ENCODE data around the gene KCNIP3. TPM values are rescaled to one million over a fixed set of nuclear protein-coding genes. Genes with fewer than 3 reads are reported as not detected.

The KCNIP3 gene
- 2.4 TPM for polyA plus RNA-seq (2013, experiment 1 of 2)
- polyA plus RNA-seq (2013, experiment 2 of 2), result 1.6 TPM

- no peaks in the 10 kb centered on the region for H3K9me3 ChIP-seq (ENCODE audit: control insufficient read depth, low read length)
- H3K4me1 ChIP-seq (ENCODE audit: control insufficient read depth, insufficient read depth, low read length, poor library complexity, severe bottlenecking), result peaks cover 9% of the 10 kb centered on the region
- H3K27ac ChIP-seq (ENCODE audit: low read depth, low read length, severe bottlenecking), result no peak within 1 kb of the TSS
- H3K36me3 ChIP-seq (ENCODE audit: control insufficient read depth, insufficient read depth, low read length), result no peaks in the 10 kb centered on the region
- 20 to 23% methylated on average over 8 to 10 of the region's 13 CpGs for WGBS, 2 experiments (ENCODE audit: insufficient coverage in 2 of 2)
- no peak within 1 kb of the TSS for H3K4me3 ChIP-seq (ENCODE audit: extremely low read depth, insufficient read depth, low read length, poor library complexity, severe bottlenecking)
These were observed at the start of gene KCNIP3 for GRCh38 chr2:95296880-95297487. KCNIP3 (plus strand) TSS chr2:95297347; CDS start chr2:95297439, 92 bp downstream.

- no peak overlapping the region for H3K4me3 ChIP-seq (ENCODE audit: extremely low read depth, insufficient read depth, low read length, poor library complexity, severe bottlenecking)
- no peaks in the 10 kb centered on the region for H3K9me3 ChIP-seq (ENCODE audit: control insufficient read depth, low read length)
- no peaks in the 10 kb centered on the region for H3K36me3 ChIP-seq (ENCODE audit: control insufficient read depth, insufficient read depth, low read length)
- no peak overlapping the region for H3K27ac ChIP-seq (ENCODE audit: low read depth, low read length, severe bottlenecking)
- no peaks in the 10 kb centered on the region for H3K4me1 ChIP-seq (ENCODE audit: control insufficient read depth, insufficient read depth, low read length, poor library complexity, severe bottlenecking)
- WGBS, 2 experiments (ENCODE audit: insufficient coverage in 2 of 2), result 87 to 93% methylated on average over 1 to 2 of the region's 2 CpGs
These were observed 38.9 kb upstream of the KCNIP3 start for GRCh38 chr2:95258271-95258670.

GRCh38 chr2:95260028-95261023 is 36.8 kb upstream of the KCNIP3 start:
- Histone ChIP-seq H3K9me3 (ENCODE audit: control insufficient read depth, low read length) (no peaks in the 10 kb centered on the region), H3K36me3 (ENCODE audit: control insufficient read depth, insufficient read depth, low read length) (no peaks in the 10 kb centered on the region), H3K4me3 (ENCODE audit: extremely low read depth, insufficient read depth, low read length, poor library complexity, severe bottlenecking) (no peak overlapping the region), H3K4me1 (ENCODE audit: control insufficient read depth, insufficient read depth, low read length, poor library complexity, severe bottlenecking) (no peaks in the 10 kb centered on the region), H3K27ac (ENCODE audit: low read depth, low read length, severe bottlenecking) (no peak overlapping the region)
- whole genome bisulfite sequencing, 2 experiments (ENCODE audit: insufficient coverage in 2 of 2), result 83 to 97% methylated on average over 5 to 8 of the region's 8 CpGs

GRCh38 chr2:95261602-95262001 is 35.5 kb upstream of the KCNIP3 start:
- Histone ChIP-seq H3K9me3 (ENCODE audit: control insufficient read depth, low read length) (no peaks in the 10 kb centered on the region), H3K4me3 (ENCODE audit: extremely low read depth, insufficient read depth, low read length, poor library complexity, severe bottlenecking) (no peak overlapping the region), H3K4me1 (ENCODE audit: control insufficient read depth, insufficient read depth, low read length, poor library complexity, severe bottlenecking) (no peaks in the 10 kb centered on the region), H3K27ac (ENCODE audit: low read depth, low read length, severe bottlenecking) (no peak overlapping the region), H3K36me3 (ENCODE audit: control insufficient read depth, insufficient read depth, low read length) (no peaks in the 10 kb centered on the region)
- 29 to 57% methylated on average over 3 to 4 of the region's 6 CpGs for WGBS, 2 experiments (ENCODE audit: insufficient coverage in 2 of 2)

- Histone ChIP-seq H3K4me1 (ENCODE audit: control insufficient read depth, insufficient read depth, low read length, poor library complexity, severe bottlenecking) (no peaks in the 10 kb centered on the region), H3K36me3 (ENCODE audit: control insufficient read depth, insufficient read depth, low read length) (no peaks in the 10 kb centered on the region), H3K27ac (ENCODE audit: low read depth, low read length, severe bottlenecking) (no peak overlapping the region), H3K9me3 (ENCODE audit: control insufficient read depth, low read length) (no peaks in the 10 kb centered on the region), H3K4me3 (ENCODE audit: extremely low read depth, insufficient read depth, low read length, poor library complexity, severe bottlenecking) (no peak overlapping the region)
- 85 to 88% methylated on average over 1 of the region's 2 CpGs for WGBS, 2 experiments (ENCODE audit: insufficient coverage in 2 of 2)
These were observed 34.1 kb upstream of the KCNIP3 start for GRCh38 chr2:95262896-95263542.

- H3K4me3 ChIP-seq (ENCODE audit: extremely low read depth, insufficient read depth, low read length, poor library complexity, severe bottlenecking), result no peak overlapping the region
- no peaks in the 10 kb centered on the region for H3K9me3 ChIP-seq (ENCODE audit: control insufficient read depth, low read length)
- WGBS, 2 experiments (ENCODE audit: insufficient coverage in 2 of 2), result 75 to 76% methylated on average over 6 of the region's 6 CpGs
- no peaks in the 10 kb centered on the region for H3K4me1 ChIP-seq (ENCODE audit: control insufficient read depth, insufficient read depth, low read length, poor library complexity, severe bottlenecking)
- H3K27ac ChIP-seq (ENCODE audit: low read depth, low read length, severe bottlenecking), result no peak overlapping the region
- H3K36me3 ChIP-seq (ENCODE audit: control insufficient read depth, insufficient read depth, low read length), result no peaks in the 10 kb centered on the region
These were observed 32.5 kb upstream of the KCNIP3 start for GRCh38 chr2:95264624-95265023.

GRCh38 chr2:95265182-95265581 is 32.0 kb upstream of the KCNIP3 start:
- 92 to 95% methylated on average over 3 of the region's 4 CpGs for WGBS, 2 experiments (ENCODE audit: insufficient coverage in 2 of 2)
- Histone ChIP-seq H3K9me3 (ENCODE audit: control insufficient read depth, low read length) (no peaks in the 10 kb centered on the region), H3K4me1 (ENCODE audit: control insufficient read depth, insufficient read depth, low read length, poor library complexity, severe bottlenecking) (no peaks in the 10 kb centered on the region), H3K36me3 (ENCODE audit: control insufficient read depth, insufficient read depth, low read length) (no peaks in the 10 kb centered on the region), H3K27ac (ENCODE audit: low read depth, low read length, severe bottlenecking) (no peak overlapping the region), H3K4me3 (ENCODE audit: extremely low read depth, insufficient read depth, low read length, poor library complexity, severe bottlenecking) (no peak overlapping the region)

- WGBS, 2 experiments (ENCODE audit: insufficient coverage in 2 of 2), result 87 to 89% methylated on average over 2 to 3 of the region's 10 CpGs
These were observed 30.2 kb upstream of the KCNIP3 start for GRCh38 chr2:95266781-95267430.

GRCh38 chr2:95267458-95268210 is 29.5 kb upstream of the KCNIP3 start:
- WGBS, 2 experiments (ENCODE audit: insufficient coverage in 2 of 2), result 85% methylated on average over 9 to 10 of the region's 11 CpGs
- Histone ChIP-seq H3K36me3 (ENCODE audit: control insufficient read depth, insufficient read depth, low read length) (no peaks in the 10 kb centered on the region), H3K27ac (ENCODE audit: low read depth, low read length, severe bottlenecking) (no peak overlapping the region), H3K4me3 (ENCODE audit: extremely low read depth, insufficient read depth, low read length, poor library complexity, severe bottlenecking) (no peak overlapping the region), H3K4me1 (ENCODE audit: control insufficient read depth, insufficient read depth, low read length, poor library complexity, severe bottlenecking) (no peaks in the 10 kb centered on the region), H3K9me3 (ENCODE audit: control insufficient read depth, low read length) (no peaks in the 10 kb centered on the region)

More at GRCh38 chr2:95266781-95267430, 30.2 kb upstream of the KCNIP3 start:
- no peaks in the 10 kb centered on the region for H3K36me3 ChIP-seq (ENCODE audit: control insufficient read depth, insufficient read depth, low read length)
- H3K27ac ChIP-seq (ENCODE audit: low read depth, low read length, severe bottlenecking), result no peak overlapping the region
- H3K9me3 ChIP-seq (ENCODE audit: control insufficient read depth, low read length), result no peaks in the 10 kb centered on the region
- H3K4me1 ChIP-seq (ENCODE audit: control insufficient read depth, insufficient read depth, low read length, poor library complexity, severe bottlenecking), result no peaks in the 10 kb centered on the region
- H3K4me3 ChIP-seq (ENCODE audit: extremely low read depth, insufficient read depth, low read length, poor library complexity, severe bottlenecking), result no peak overlapping the region

Data from mesodermal cell (in vitro differentiated cells).